HG03469 (cell line): ENCODE measurements around the gene TGM2.

Experiments used
- ATAC-seq: cut with Tn5 transposase; IDR thresholded peaks from one replicate; pipeline ENCODE4 v1.9.1; 2021; ENCODE audit warnings: mild to moderate bottlenecking, moderate library complexity, moderate number of reproducible peaks; ENCODE audit not compliant: unreplicated experiment

The TGM2 gene

GRCh38 chr20:38146628-38147027, 18.4 kb downstream of the TGM2 start:
- ATAC-seq = no peak

GRCh38 chr20:38146156-38146555, 18.9 kb downstream of the TGM2 start:
- ATAC-seq = no peak

GRCh38 chr20:38145729-38146075, 19.4 kb downstream of the TGM2 start:
- no peak for ATAC-seq

- no peak for ATAC-seq
Measured at GRCh38 chr20:38144974-38145728, 19.9 kb downstream of the TGM2 start.

GRCh38 chr20:38144598-38144973, 20.5 kb downstream of the TGM2 start:
- no peak for ATAC-seq

GRCh38 chr20:38143646-38144554, 21.2 kb downstream of the TGM2 start:
- no peak for ATAC-seq

- no peak for ATAC-seq
Measured at GRCh38 chr20:38143238-38143645, 21.8 kb downstream of the TGM2 start.

- no peak for ATAC-seq
Measured at GRCh38 chr20:38141889-38142494, 23.1 kb downstream of the TGM2 start.

- ATAC-seq = no peak
Measured at GRCh38 chr20:38141204-38141888, 23.7 kb downstream of the TGM2 start.

- no peak for ATAC-seq
Measured at GRCh38 chr20:38139977-38140753, 24.9 kb downstream of the TGM2 start.

GRCh38 chr20:38139156-38139912, 25.7 kb downstream of the TGM2 start:
- ATAC-seq = no peak

- no peak for ATAC-seq
Measured at GRCh38 chr20:38138086-38138778, 26.8 kb downstream of the TGM2 start.

- no peak for ATAC-seq
Measured at GRCh38 chr20:38137441-38138037, 27.5 kb downstream of the TGM2 start.

GRCh38 chr20:38136421-38137245, 28.4 kb downstream of the TGM2 start:
- ATAC-seq = no peak

GRCh38 chr20:38135651-38136420, 29.2 kb downstream of the TGM2 start:
- no peak for ATAC-seq

GRCh38 chr20:38135271-38135650, 29.8 kb downstream of the TGM2 start:
- ATAC-seq = no peak
